HepG2 (cell line): Measurements from ENCODE around the gene BAIAP3. TPM values are rescaled to one million over a fixed set of nuclear protein-coding genes. Genes with fewer than 3 reads are reported as not detected.

Experiments used
- CCAR2 ChIP-seq: fragments of 200-400 bp; formaldehyde crosslinking; optimal IDR thresholded peaks from 2 replicates; pipeline ENCODE3; 2018; ENCODE audit warnings: low read depth, mild to moderate bottlenecking, low read length, moderate library complexity
- GABPB1 ChIP-seq: IDR thresholded peaks from 2 replicates; pipeline ENCODE4 v1.6.1; 2016; ENCODE audit warnings: mild to moderate bottlenecking, missing genetic modification reagents, moderate library complexity, missing compliant biosample characterization
- MAZ ChIP-seq, 2 experiments: sonication (generic) in 1 of 2; formaldehyde crosslinking in 1 of 2; IDR thresholded peaks; 2 replicates each; pipeline versions ENCODE4 v1.5.0 to v1.6.1; 2012 to 2020; ENCODE audit warnings: low read depth in 2 of 2, mild to moderate bottlenecking in 2 of 2, borderline replicate concordance in 1 of 2, improper control_type of control experiment in 1 of 2, low read length in 1 of 2, missing genetic modification reagents in 1 of 2, moderate library complexity in 1 of 2
- MIER3 ChIP-seq: IDR thresholded peaks from 2 replicates; pipeline ENCODE4 v1.6.1; 2016; ENCODE audit warnings: missing compliant biosample characterization, borderline replicate concordance
- NR2F1 ChIP-seq, 2 experiments: fragments of 450-650 bp in 1 of 2; formaldehyde crosslinking in 1 of 2; IDR thresholded peaks; 2 replicates each; pipeline versions ENCODE4 v1.5.0 to v1.6.1; 2016 to 2020; ENCODE audit warnings: mild to moderate bottlenecking in 1 of 2, missing compliant biosample characterization in 1 of 2, missing genetic modification reagents in 1 of 2, moderate library complexity in 1 of 2
- PITX1 ChIP-seq: sonication (generic); formaldehyde crosslinking; IDR thresholded peaks from 2 replicates; pipeline ENCODE4 v1.5.1; 2020; ENCODE audit warnings: mild to moderate bottlenecking, missing genetic modification reagents
- POLR2A ChIP-seq, 2 experiments: IDR thresholded peaks; 2 replicates each; pipeline ENCODE4 v1.6.1; 2011; ENCODE audit warnings: low read depth in 2 of 2, low read length in 2 of 2, mild to moderate bottlenecking in 1 of 2, moderate library complexity in 1 of 2; ENCODE audit not compliant: insufficient read depth in 1 of 2
- POLR2G ChIP-seq: fragments of 200-400 bp; formaldehyde crosslinking; IDR thresholded peaks from 2 replicates; pipeline ENCODE4 v1.6.1; 2018; ENCODE audit warnings: mild to moderate bottlenecking, low read depth, low read length, moderate library complexity
- RBM22 ChIP-seq: fragments of 200-400 bp; formaldehyde crosslinking; optimal IDR thresholded peaks from 2 replicates; pipeline ENCODE3; 2017; ENCODE audit warnings: mild to moderate bottlenecking, low read length, moderate library complexity
- SALL2 ChIP-seq: sonication (generic); formaldehyde crosslinking; IDR thresholded peaks from 2 replicates; pipeline ENCODE4 v1.8.1; 2023; ENCODE audit warnings: mild to moderate bottlenecking, missing genetic modification reagents, inconsistent platforms
- SRSF1 ChIP-seq: fragments of 200-400 bp; formaldehyde crosslinking; optimal IDR thresholded peaks from 2 replicates; pipeline ENCODE3; 2017; ENCODE audit warnings: mild to moderate bottlenecking, low read depth, low read length, moderate library complexity
- ZBTB39 ChIP-seq: sonication (generic); formaldehyde crosslinking; IDR thresholded peaks from 2 replicates; pipeline ENCODE4 v1.5.0; 2020; ENCODE audit warnings: missing genetic modification reagents
- ZMYM3 ChIP-seq: sonication (generic); formaldehyde crosslinking; IDR thresholded peaks from 2 replicates; pipeline ENCODE4 v1.5.1; 2020; ENCODE audit warnings: mild to moderate bottlenecking, missing genetic modification reagents
- ZNF101 ChIP-seq: sonication (generic); formaldehyde crosslinking; IDR thresholded peaks from 2 replicates; pipeline ENCODE4 v1.4.0; 2020; ENCODE audit warnings: mild to moderate bottlenecking, low read depth, missing genetic modification reagents, borderline replicate concordance
- ZNF350 ChIP-seq: sonication (generic); formaldehyde crosslinking; IDR thresholded peaks from 2 replicates; pipeline ENCODE4 v1.4.0; 2020; ENCODE audit warnings: mild to moderate bottlenecking, low read depth, missing genetic modification reagents, borderline replicate concordance
- ZNF512 ChIP-seq: sonication (generic); formaldehyde crosslinking; IDR thresholded peaks from 2 replicates; pipeline ENCODE4 v1.4.0; 2020; ENCODE audit warnings: mild to moderate bottlenecking, missing genetic modification reagents
- ZNF687 ChIP-seq: sonication (generic); formaldehyde crosslinking; IDR thresholded peaks from 2 replicates; pipeline ENCODE4 v1.5.1; 2020; ENCODE audit warnings: mild to moderate bottlenecking, missing genetic modification reagents, moderate library complexity
- ZNF749 ChIP-seq: sonication (generic); formaldehyde crosslinking; IDR thresholded peaks from 2 replicates; pipeline ENCODE4 v1.8.0; 2022; ENCODE audit warnings: mild to moderate bottlenecking, missing genetic modification reagents, moderate library complexity, borderline replicate concordance
- ZNF772 ChIP-seq: sonication (generic); formaldehyde crosslinking; IDR thresholded peaks from 2 replicates; pipeline ENCODE4 v1.5.0; 2020; ENCODE audit warnings: mild to moderate bottlenecking, missing genetic modification reagents
- ZNF777 ChIP-seq: sonication (generic); formaldehyde crosslinking; IDR thresholded peaks from 2 replicates; pipeline ENCODE4 v1.4.0; 2020; ENCODE audit warnings: missing genetic modification reagents
- polyA plus RNA-seq, 8 experiments: library from polyadenylated mRNA; depleted of rRNA in 3 of 8; stranded (reverse) in 7 of 8; unstranded in 1 of 8; fragments of >200 nt; fragmentation: Illumina TruSeq in 4 of 8; extraction: Trizol in 4 of 8; gene quantifications; 2 replicates each; pipeline versions ENCODE4 v1.2.1 to v1.2.3, GENCODE V29; 2011 to 2016; ENCODE audit warnings: low read depth in 4 of 8, missing spikeins in 1 of 8, mixed read lengths in 1 of 8; ENCODE audit not compliant: insufficient read depth in 1 of 8
- total RNA-seq, 5 experiments: library from RNA; depleted of rRNA; stranded (reverse); fragments of >200 nt; fragmentation: Illumina TruSeq; extraction: Trizol; gene quantifications; 2 replicates each; pipeline ENCODE4 v1.2.3, GENCODE V29; 2016; ENCODE audit warnings: low read depth in 1 of 5

Gene BAIAP3
- total and polyA plus RNA-seq, 2 of the 13 experiments (the other 11 are each of a cell fraction or from before 2014, with no cell fraction given), result 3.2 to 5.7 TPM

- TF ChIP-seq CCAR2 (peak; percentile 55), ZNF512 (CRISPR knock-in tag) (peak; percentile 59; the same call in 1 of the 2 replicates), GABPB1 (peak; percentile 59; the same call in 1 of the 2 replicates), SALL2 (no peak), POLR2G (peak; percentile 56; the same call in 1 of the 2 replicates), POLR2A (IDR thresholded peaks at IDR 0.05; ENCODE audit: insufficient read depth in 1 of 2, low read depth in 2 of 2, low read length in 2 of 2) (peak in 1 of 2 experiments; percentile 69; a peak in 2 of 4 replicates), ZNF777 (CRISPR knock-in tag) (peak; percentile 83), ZNF772 (CRISPR knock-in tag) (no peak), ZNF749 (CRISPR knock-in tag) (no peak), ZNF350 (no peak), RBM22 (peak; percentile 9), ZNF101 (no peak), SRSF1 (no peak), ZBTB39 (CRISPR knock-in tag) (no peak), ZMYM3 (CRISPR knock-in tag) (peak; percentile 72; the same call in 1 of the 2 replicates), MAZ (IDR thresholded peaks at IDR 0.05; ENCODE audit: borderline replicate concordance, low read depth, low read length) (peak; percentile 66), MAZ (CRISPR knock-in tag; IDR thresholded peaks at IDR 0.05; ENCODE audit: low read depth) (no peak), NR2F1 (CRISPR knock-in tag; IDR thresholded peaks at IDR 0.05) (peak in 1 of 2 experiments; percentile 3; a peak in 1 of 4 replicates), ZNF687 (CRISPR knock-in tag) (0 out of 2 replicates have a peak, but pooled peaks have one; percentile 3), PITX1 (no peak), MIER3 (no peak)
Observed at GRCh38 chr16:1308036-1308976, 25.1 kb upstream of the BAIAP3 start (continued).
